IgD-negative memory B cell (primary cell): Measurements from ENCODE around the gene BPHL. TPM values are rescaled to one million over a fixed set of nuclear protein-coding genes. Genes with fewer than 3 reads are reported as not detected.
"Not testable (repeated sequence)": the region's sequence is repeated elsewhere in the genome, so short reads cannot be mapped to it uniquely, and the experiment has no call there.

ENCODE experiments used
- H3K27ac Mint-ChIP-seq, 3 donors: one replicate each; pipeline ENCODE4 v1.8.0; 2020 to 2022; ENCODE audit warnings: mild to moderate bottlenecking in 3 of 3, mixed read lengths in 3 of 3, moderate library complexity in 1 of 3
- H3K27me3 Mint-ChIP-seq: one replicate; pipeline ENCODE4 v1.8.0; 2021; ENCODE audit warnings: mixed read lengths
- H3K36me3 Mint-ChIP-seq: one replicate; pipeline ENCODE4 v1.8.0; 2020; ENCODE audit warnings: mild to moderate bottlenecking, mixed read lengths
- H3K4me1 Mint-ChIP-seq, 3 donors: one replicate each; pipeline ENCODE4 v1.8.0; 2020 to 2022; ENCODE audit warnings: mixed read lengths in 3 of 3, mild to moderate bottlenecking in 1 of 3
- H3K4me3 Mint-ChIP-seq, 4 donors: one replicate each; pipeline ENCODE4 v1.8.0; 2020 to 2022; ENCODE audit warnings: mild to moderate bottlenecking in 4 of 4, mixed read lengths in 4 of 4, moderate library complexity in 3 of 4
- H3K9me3 Mint-ChIP-seq, 3 donors: one replicate each; pipeline ENCODE4 v1.8.0; 2020 to 2021; ENCODE audit warnings: mixed read lengths in 3 of 3, mild to moderate bottlenecking in 1 of 3
- polyA plus RNA-seq: library from polyadenylated mRNA; unstranded; fragments of 300-500 nt; fragmentation: Illumina TruSeq; gene quantifications from one replicate; pipeline ENCODE4 v1.2.3, GENCODE V29; 2021

The BPHL gene
- polyA plus RNA-seq, 1 donor from 2014 or later: 17.3 TPM

- H3K9me3 Mint-ChIP-seq: no peaks in the 10 kb centered on the region
- no peak overlapping the region for H3K4me3 Mint-ChIP-seq
- peak overlapping the region in 1 of 3 donors; percentile 29 for H3K27ac Mint-ChIP-seq
- peaks cover 7 to 12% (median 7%) of the 10 kb centered on the region in 3 donors for H3K4me1 Mint-ChIP-seq
- H3K27me3 Mint-ChIP-seq: no peaks in the 10 kb centered on the region
- H3K36me3 Mint-ChIP-seq: peaks cover 15% of the 10 kb centered on the region
These were observed 17.9 kb downstream of the BPHL start for GRCh38 chr6:3136292-3137011.

GRCh38 chr6:3137057-3137777 lies 18.7 kb downstream of the BPHL start:
- no peaks in the 10 kb centered on the region for H3K9me3 Mint-ChIP-seq
- H3K27ac Mint-ChIP-seq: no peak overlapping the region
- no peaks in the 10 kb centered on the region for H3K27me3 Mint-ChIP-seq
- peaks cover 15% of the 10 kb centered on the region for H3K36me3 Mint-ChIP-seq
- H3K4me1 Mint-ChIP-seq: peaks cover 7 to 10% (median 7%) of the 10 kb centered on the region in 3 donors
- H3K4me3 Mint-ChIP-seq: no peak overlapping the region

GRCh38 chr6:3137873-3138272 lies 19.4 kb downstream of the BPHL start:
- not testable (repeated sequence) for H3K9me3 Mint-ChIP-seq, H3K4me3 Mint-ChIP-seq, H3K27ac Mint-ChIP-seq, H3K27me3 Mint-ChIP-seq
- H3K36me3 Mint-ChIP-seq: peaks cover 15% of the 10 kb centered on the region
- H3K4me1 Mint-ChIP-seq: peaks cover 7 to 10% (median 7%) of the 10 kb centered on the region in 3 donors

GRCh38 chr6:3138341-3138740 lies 19.8 kb downstream of the BPHL start:
- peaks cover 15% of the 10 kb centered on the region for H3K36me3 Mint-ChIP-seq
- H3K27me3 Mint-ChIP-seq: no peaks in the 10 kb centered on the region
- H3K27ac Mint-ChIP-seq: no peak overlapping the region
- no peaks in the 10 kb centered on the region for H3K9me3 Mint-ChIP-seq
- no peak overlapping the region for H3K4me3 Mint-ChIP-seq
- H3K4me1 Mint-ChIP-seq: peaks cover 7 to 10% (median 7%) of the 10 kb centered on the region in 3 donors

- Mint-ChIP-seq H3K9me3 (no peaks in the 10 kb centered on the region), H3K36me3 (peaks cover 10% of the 10 kb centered on the region), H3K27me3 (no peaks in the 10 kb centered on the region), H3K4me1 (peaks cover 7 to 10% (median 7%) of the 10 kb centered on the region in 3 donors), H3K4me3 (no peak overlapping the region), H3K27ac (peak overlapping the region in 1 of 3 donors; percentile 39)
These were observed 20.8 kb downstream of the BPHL start for GRCh38 chr6:3139090-3139903.

GRCh38 chr6:3140201-3140600 lies 21.7 kb downstream of the BPHL start:
- no peaks in the 10 kb centered on the region for H3K9me3 Mint-ChIP-seq
- no peak overlapping the region for H3K4me3 Mint-ChIP-seq
- H3K27me3 Mint-ChIP-seq: no peaks in the 10 kb centered on the region
- peaks cover 10% of the 10 kb centered on the region for H3K36me3 Mint-ChIP-seq
- peaks cover 7 to 10% (median 7%) of the 10 kb centered on the region in 3 donors for H3K4me1 Mint-ChIP-seq
- H3K27ac Mint-ChIP-seq: no peak overlapping the region

GRCh38 chr6:3142536-3142935 lies 24.0 kb downstream of the BPHL start:
- H3K4me1 Mint-ChIP-seq: peaks cover 7 to 10% (median 7%) of the 10 kb centered on the region in 3 donors
- no peaks in the 10 kb centered on the region for H3K9me3 Mint-ChIP-seq
- no peak overlapping the region for H3K4me3 Mint-ChIP-seq
- H3K27ac Mint-ChIP-seq: no peak overlapping the region
- H3K36me3 Mint-ChIP-seq: peaks cover 6% of the 10 kb centered on the region
- H3K27me3 Mint-ChIP-seq: no peaks in the 10 kb centered on the region

GRCh38 chr6:3143158-3143557 lies 24.6 kb downstream of the BPHL start:
- H3K36me3 Mint-ChIP-seq: peaks cover 7% of the 10 kb centered on the region
- H3K9me3 Mint-ChIP-seq: no peaks in the 10 kb centered on the region
- H3K27ac Mint-ChIP-seq: no peak overlapping the region
- peaks cover 7 to 8% (median 7%) of the 10 kb centered on the region in 3 donors for H3K4me1 Mint-ChIP-seq
- H3K4me3 Mint-ChIP-seq: no peak overlapping the region
- H3K27me3 Mint-ChIP-seq: no peaks in the 10 kb centered on the region

GRCh38 chr6:3144571-3144970 lies 26.1 kb downstream of the BPHL start:
- Mint-ChIP-seq H3K4me1 (peaks cover 0 to 1% (median 0%) of the 10 kb centered on the region in 3 donors), H3K4me3 (no peak overlapping the region), H3K36me3 (peaks cover 7% of the 10 kb centered on the region), H3K27me3 (no peaks in the 10 kb centered on the region), H3K9me3 (no peaks in the 10 kb centered on the region), H3K27ac (no peak overlapping the region)

GRCh38 chr6:3147914-3148757 lies 29.6 kb downstream of the BPHL start:
- Mint-ChIP-seq H3K27me3 (no peaks in the 10 kb centered on the region), H3K9me3 (no peaks in the 10 kb centered on the region), H3K4me1 (peaks cover 0 to 5% (median 0%) of the 10 kb centered on the region in 3 donors), H3K4me3 (no peak overlapping the region), H3K27ac (no peak overlapping the region), H3K36me3 (peaks cover 3% of the 10 kb centered on the region)

GRCh38 chr6:3151691-3152090 lies 33.2 kb downstream of the BPHL start:
- no peak overlapping the region for H3K4me3 Mint-ChIP-seq
- H3K27me3 Mint-ChIP-seq: peaks cover 3% of the 10 kb centered on the region
- H3K4me1 Mint-ChIP-seq: peaks cover 2 to 7% (median 6%) of the 10 kb centered on the region in 3 donors
- no peak overlapping the region for H3K27ac Mint-ChIP-seq
- H3K9me3 Mint-ChIP-seq: no peaks in the 10 kb centered on the region
- H3K36me3 Mint-ChIP-seq: peaks cover 5% of the 10 kb centered on the region

- Mint-ChIP-seq H3K36me3 (peaks cover 2% of the 10 kb centered on the region), H3K27ac (no peak overlapping the region), H3K4me3 (no peak overlapping the region), H3K9me3 (no peaks in the 10 kb centered on the region), H3K4me1 (peaks cover 4 to 10% (median 10%) of the 10 kb centered on the region in 3 donors), H3K27me3 (peaks cover 3% of the 10 kb centered on the region)
These were observed 34.2 kb downstream of the BPHL start for GRCh38 chr6:3152689-3153088.

- not testable (repeated sequence) for H3K9me3 Mint-ChIP-seq, H3K27me3 Mint-ChIP-seq, H3K36me3 Mint-ChIP-seq
- Mint-ChIP-seq H3K4me3 (peak overlapping the region in 3 of 4 donors; percentile 60 to 95 (median 74)), H3K4me1 (peaks cover 14 to 17% (median 15%) of the 10 kb centered on the region in 3 donors), H3K27ac (peak overlapping the region in 2 of 3 donors; percentile 39 to 46)
These were observed 36.9 kb downstream of the BPHL start for GRCh38 chr6:3155416-3155815.
